ENCODE data around the gene CLCN2.

CLCN2 gene

DNA sequence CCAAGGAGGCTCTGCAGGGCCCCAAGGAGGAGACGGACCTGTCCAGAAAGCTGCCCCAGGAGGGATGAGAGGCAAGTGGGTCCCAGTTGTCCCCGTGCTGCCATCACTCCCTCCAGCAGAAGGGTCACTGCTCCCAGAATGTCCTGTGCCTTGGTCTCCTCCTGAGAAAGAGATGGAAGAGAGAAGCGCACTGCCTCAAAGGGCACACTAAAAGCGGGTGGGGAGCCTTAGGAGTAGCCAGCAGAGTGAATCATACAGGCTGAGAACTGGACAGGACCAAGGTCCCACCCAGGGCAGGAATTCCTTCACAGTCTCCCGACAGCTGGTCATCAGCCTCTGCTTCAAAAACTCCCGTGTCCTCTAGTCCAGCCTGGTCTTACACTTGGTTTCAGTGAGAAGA lies 12.0 kb upstream of the CLCN2 start:
- Histone ChIP-seq H3K4me1 (ENCODE audit: low read length) (no peaks in the 10 kb centered on the region), H4K20me1 (ENCODE audit: insufficient read depth, low read length) (no peaks in the 10 kb centered on the region), H3K4me3 (ENCODE audit: low read length) (no peak overlapping the region), H3K9me2 (replicated peaks; ENCODE audit: insufficient read depth, low read length) (no peaks in the 10 kb centered on the region), H3K4me2 (ENCODE audit: low read depth, low read length) (no peak overlapping the region), H3K9ac (ENCODE audit: low read length) (no peak overlapping the region), H3K36me3 (replicated peaks; ENCODE audit: insufficient read depth, low read length) (peaks cover 3% of the 10 kb centered on the region; the same call in 1 of the 2 replicates), H3K79me2 (ENCODE audit: low read length) (no peaks in the 10 kb centered on the region), H3F3A (ENCODE audit: insufficient read depth, low read length) (0 out of 2 replicates have a peak, but pooled peaks cover 7% of the 10 kb centered on the region), H3K9me3 (replicated peaks; ENCODE audit: insufficient read depth, low read length) (no peaks in the 10 kb centered on the region), H2AFZ (ENCODE audit: low read length) (no peak overlapping the region), H3K27ac (ENCODE audit: low read length) (no peak overlapping the region), H3K27me3 (replicated peaks; ENCODE audit: insufficient read depth, low read length) (peaks cover 40% of the 10 kb centered on the region)
- no peak for TF ChIP-seq EZH2phosphoT487 (IDR thresholded peaks at IDR 0.05; ENCODE audit: low read length)
- no peak for DNase-seq

DNA sequence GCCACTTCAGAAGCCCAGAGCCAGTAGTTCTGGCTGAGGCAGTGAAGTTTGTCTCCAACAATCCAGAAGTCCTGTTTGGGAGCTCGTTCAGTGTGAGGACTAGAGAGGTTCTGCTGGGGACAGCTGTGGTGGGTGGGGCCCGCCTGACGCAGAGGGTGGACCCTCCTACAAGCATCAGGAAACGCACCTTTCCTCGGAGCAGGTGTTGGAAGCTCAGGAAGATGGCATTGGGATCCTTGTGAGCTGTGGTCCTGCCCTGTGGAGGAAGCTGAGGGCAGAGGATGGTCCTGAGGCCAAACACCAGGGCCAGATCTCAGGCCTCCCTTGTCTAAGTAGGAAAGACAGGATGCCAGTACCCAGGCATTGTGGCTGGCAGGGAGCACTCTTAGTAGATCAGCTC lies 11.5 kb upstream of the CLCN2 start:
- 0 out of 2 replicates have a peak, but pooled peaks cover 7% of the 10 kb centered on the region for H3F3A ChIP-seq (ENCODE audit: insufficient read depth, low read length)
- H3K36me3 ChIP-seq (replicated peaks; ENCODE audit: insufficient read depth, low read length) = peaks cover 8% of the 10 kb centered on the region; the same call in 1 of the 2 replicates
- H4K20me1 ChIP-seq (ENCODE audit: insufficient read depth, low read length) = no peaks in the 10 kb centered on the region
- TF ChIP-seq EZH2 (optimal IDR thresholded peaks at IDR 0.05; ENCODE audit: low read depth, low read length) (no peak), EZH2phosphoT487 (IDR thresholded peaks at IDR 0.05; ENCODE audit: low read length) (no peak)
- H3K27ac ChIP-seq (ENCODE audit: low read length) = no peak overlapping the region
- H3K27me3 ChIP-seq (replicated peaks; ENCODE audit: insufficient read depth, low read length) = peaks cover 35% of the 10 kb centered on the region
- H3K4me2 ChIP-seq (ENCODE audit: low read depth, low read length) = no peak overlapping the region
- H3K79me2 ChIP-seq (ENCODE audit: low read length) = no peaks in the 10 kb centered on the region
- H2AFZ ChIP-seq (ENCODE audit: low read length) = no peak overlapping the region
- DNase-seq = no peak
- H3K4me1 ChIP-seq (ENCODE audit: low read length) = no peaks in the 10 kb centered on the region
- no peaks in the 10 kb centered on the region for H3K9me2 ChIP-seq (replicated peaks; ENCODE audit: insufficient read depth, low read length)
- H3K4me3 ChIP-seq (ENCODE audit: low read length) = no peak overlapping the region
- no peak overlapping the region for H3K9ac ChIP-seq (ENCODE audit: low read length)
- no peaks in the 10 kb centered on the region for H3K9me3 ChIP-seq (replicated peaks; ENCODE audit: insufficient read depth, low read length)

DNA sequence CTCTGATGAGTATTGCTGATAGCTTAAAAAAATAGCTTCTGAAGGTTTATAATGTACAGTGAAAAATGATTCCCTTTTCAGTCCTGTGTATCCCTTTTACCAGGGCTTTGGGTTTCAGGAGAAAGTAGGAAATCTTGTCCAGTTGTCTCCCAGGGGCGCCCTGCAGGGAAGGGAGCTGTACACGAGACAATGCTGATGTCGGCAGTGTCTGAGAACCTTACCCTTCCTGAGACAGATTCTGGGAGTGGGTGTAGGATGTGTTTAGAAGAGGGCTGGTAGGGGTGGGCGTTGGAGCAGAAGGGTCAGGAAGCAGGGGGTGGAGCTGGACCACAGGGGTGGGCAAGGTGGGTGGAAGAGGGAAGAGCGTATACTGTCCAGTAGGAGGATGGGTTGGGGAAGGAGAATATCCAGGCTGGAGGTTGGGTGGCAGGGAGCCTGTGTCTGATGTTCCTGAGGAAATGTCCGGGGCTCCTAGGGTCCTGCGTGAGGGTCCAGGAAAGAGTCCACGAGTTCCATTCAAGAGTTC lies 11.0 kb upstream of the CLCN2 start:
- Histone ChIP-seq H3F3A (ENCODE audit: insufficient read depth, low read length) (0 out of 2 replicates have a peak, but pooled peaks cover 7% of the 10 kb centered on the region), H3K4me3 (ENCODE audit: low read length) (no peak overlapping the region), H3K9me3 (replicated peaks; ENCODE audit: insufficient read depth, low read length) (no peaks in the 10 kb centered on the region), H4K20me1 (ENCODE audit: insufficient read depth, low read length) (no peaks in the 10 kb centered on the region), H2AFZ (ENCODE audit: low read length) (no peak overlapping the region), H3K36me3 (replicated peaks; ENCODE audit: insufficient read depth, low read length) (peaks cover 11% of the 10 kb centered on the region; the same call in 1 of the 2 replicates), H3K79me2 (ENCODE audit: low read length) (no peaks in the 10 kb centered on the region), H3K9ac (ENCODE audit: low read length) (no peak overlapping the region), H3K27me3 (replicated peaks; ENCODE audit: insufficient read depth, low read length) (peaks cover 29% of the 10 kb centered on the region), H3K4me1 (ENCODE audit: low read length) (no peaks in the 10 kb centered on the region), H3K27ac (ENCODE audit: low read length) (no peak overlapping the region), H3K9me2 (replicated peaks; ENCODE audit: insufficient read depth, low read length) (no peaks in the 10 kb centered on the region), H3K4me2 (ENCODE audit: low read depth, low read length) (no peak overlapping the region)
- DNase-seq = no peak
- TF ChIP-seq EZH2phosphoT487 (IDR thresholded peaks at IDR 0.05; ENCODE audit: low read length) = no peak
- TF ChIP-seq, protein P1, sequence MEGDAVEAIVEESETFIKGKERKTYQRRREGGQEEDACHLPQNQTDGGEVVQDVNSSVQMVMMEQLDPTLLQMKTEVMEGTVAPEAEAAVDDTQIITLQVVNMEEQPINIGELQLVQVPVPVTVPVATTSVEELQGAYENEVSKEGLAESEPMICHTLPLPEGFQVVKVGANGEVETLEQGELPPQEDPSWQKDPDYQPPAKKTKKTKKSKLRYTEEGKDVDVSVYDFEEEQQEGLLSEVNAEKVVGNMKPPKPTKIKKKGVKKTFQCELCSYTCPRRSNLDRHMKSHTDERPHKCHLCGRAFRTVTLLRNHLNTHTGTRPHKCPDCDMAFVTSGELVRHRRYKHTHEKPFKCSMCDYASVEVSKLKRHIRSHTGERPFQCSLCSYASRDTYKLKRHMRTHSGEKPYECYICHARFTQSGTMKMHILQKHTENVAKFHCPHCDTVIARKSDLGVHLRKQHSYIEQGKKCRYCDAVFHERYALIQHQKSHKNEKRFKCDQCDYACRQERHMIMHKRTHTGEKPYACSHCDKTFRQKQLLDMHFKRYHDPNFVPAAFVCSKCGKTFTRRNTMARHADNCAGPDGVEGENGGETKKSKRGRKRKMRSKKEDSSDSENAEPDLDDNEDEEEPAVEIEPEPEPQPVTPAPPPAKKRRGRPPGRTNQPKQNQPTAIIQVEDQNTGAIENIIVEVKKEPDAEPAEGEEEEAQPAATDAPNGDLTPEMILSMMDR (IDR thresholded peaks at IDR 0.05; ENCODE audit: low read length) = no peak
- TF ChIP-seq EZH2 (optimal IDR thresholded peaks at IDR 0.05; ENCODE audit: low read depth, low read length) = no peak

DNA sequence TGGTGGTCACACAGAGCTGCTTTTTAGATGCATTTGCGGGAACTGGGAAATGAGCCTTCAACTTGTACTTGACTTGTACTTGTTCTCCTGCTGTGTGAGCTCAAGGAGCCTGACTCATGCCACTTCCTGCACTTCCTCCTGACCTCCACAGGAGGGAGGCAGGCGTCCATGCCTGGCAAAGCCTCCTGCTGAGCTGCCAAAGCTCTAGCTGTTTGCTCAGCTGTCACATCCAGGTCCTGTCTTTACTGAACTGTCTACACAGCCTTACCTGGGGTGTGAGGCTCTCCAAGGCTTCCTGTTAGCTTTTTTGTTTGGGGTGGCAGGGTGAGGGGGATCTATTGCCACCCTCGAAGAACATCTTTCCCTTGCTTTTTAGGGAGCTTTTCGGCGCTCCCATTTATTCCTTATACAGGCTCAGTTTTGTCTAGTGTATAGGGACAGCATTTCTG lies 10.2 kb upstream of the CLCN2 start:
- H3K9ac ChIP-seq (ENCODE audit: low read length) = no peak overlapping the region
- no peak overlapping the region for H3K4me2 ChIP-seq (ENCODE audit: low read depth, low read length)
- no peak overlapping the region for H3K27ac ChIP-seq (ENCODE audit: low read length)
- peaks cover 22% of the 10 kb centered on the region for H3K27me3 ChIP-seq (replicated peaks; ENCODE audit: insufficient read depth, low read length)
- H3K4me3 ChIP-seq (ENCODE audit: low read length) = no peak overlapping the region
- peak; percentile 90 for DNase-seq
- H3K79me2 ChIP-seq (ENCODE audit: low read length) = 0 out of 2 replicates have a peak, but pooled peaks cover 3% of the 10 kb centered on the region
- H3K9me2 ChIP-seq (replicated peaks; ENCODE audit: insufficient read depth, low read length) = no peaks in the 10 kb centered on the region
- no peaks in the 10 kb centered on the region for H3K4me1 ChIP-seq (ENCODE audit: low read length)
- H3K9me3 ChIP-seq (replicated peaks; ENCODE audit: insufficient read depth, low read length) = no peaks in the 10 kb centered on the region
- H3K36me3 ChIP-seq (replicated peaks; ENCODE audit: insufficient read depth, low read length) = peaks cover 11% of the 10 kb centered on the region; the same call in 1 of the 2 replicates
- H2AFZ ChIP-seq (ENCODE audit: low read length) = no peak overlapping the region
- H3F3A ChIP-seq (ENCODE audit: insufficient read depth, low read length) = 0 out of 2 replicates have a peak, but pooled peaks cover 7% of the 10 kb centered on the region
- TF ChIP-seq EZH2 (optimal IDR thresholded peaks at IDR 0.05; ENCODE audit: low read depth, low read length) (no peak), EZH2phosphoT487 (IDR thresholded peaks at IDR 0.05; ENCODE audit: low read length) (no peak)
- TF ChIP-seq, protein P1 (IDR thresholded peaks at IDR 0.05; ENCODE audit: low read length) = peak; percentile 99
- no peaks in the 10 kb centered on the region for H4K20me1 ChIP-seq (ENCODE audit: insufficient read depth, low read length)
